Mesothelial cell of epicardium (in vitro differentiated cells): ENCODE measurements around the gene GCC1. TPM values are rescaled to one million over a fixed set of nuclear protein-coding genes. Genes with fewer than 3 reads are reported as not detected.

ENCODE experiments used
- DNase-seq, 2 experiments: peaks; one replicate each; pipeline ENCODE4 v3.0.0; 2021; ENCODE audit warnings: low spot score in 2 of 2; ENCODE audit not compliant: unreplicated experiment in 2 of 2
- H3K27ac Mint-ChIP-seq: 2 replicates; pipeline ENCODE4 v1.8.0; 2021; ENCODE audit warnings: mixed read lengths
- H3K27me3 Mint-ChIP-seq: 2 replicates; pipeline ENCODE4 v1.8.0; 2021; ENCODE audit warnings: low read depth, mixed read lengths
- H3K36me3 Mint-ChIP-seq: 2 replicates; pipeline ENCODE4 v1.8.0; 2021; ENCODE audit warnings: mixed read lengths
- H3K4me1 Mint-ChIP-seq: 2 replicates; pipeline ENCODE4 v1.8.0; 2021; ENCODE audit warnings: mixed read lengths
- H3K4me3 Mint-ChIP-seq: 2 replicates; pipeline ENCODE4 v1.8.0; 2021; ENCODE audit warnings: mild to moderate bottlenecking, moderate library complexity, mixed read lengths
- H3K9me3 Mint-ChIP-seq: 2 replicates; pipeline ENCODE4 v1.8.0; 2021; ENCODE audit warnings: mixed read lengths
- CTCF ChIP-seq: fragments of 200-600 bp; sonication (generic); IDR thresholded peaks from one replicate; pipeline ENCODE4 v1.5.0; 2021; ENCODE audit warnings: antibody characterized with exemption; ENCODE audit not compliant: unreplicated experiment
- total RNA-seq: library from RNA; stranded (reverse); gene quantifications from 3 replicates; pipeline ENCODE4 v1.2.1, GENCODE V29; 2021

GCC1 gene
- total RNA-seq, 1 donor from 2014 or later: 17.5 TPM

- TF ChIP-seq CTCF: no peak
- no peak overlapping the region for H3K4me3 Mint-ChIP-seq
- H3K4me1 Mint-ChIP-seq: peaks cover 6% of the 10 kb centered on the region
- no peak for DNase-seq
- H3K9me3 Mint-ChIP-seq: no peaks in the 10 kb centered on the region
- H3K27ac Mint-ChIP-seq: no peak overlapping the region
- H3K36me3 Mint-ChIP-seq: peaks cover 19% of the 10 kb centered on the region
- H3K27me3 Mint-ChIP-seq: peaks cover 16% of the 10 kb centered on the region
Observed at GRCh38 chr7:127594490-127594889, 9.1 kb upstream of the GCC1 start.

GRCh38 chr7:127592550-127592949 lies 7.2 kb upstream of the GCC1 start:
- no peaks in the 10 kb centered on the region for H3K9me3 Mint-ChIP-seq
- no peak for TF ChIP-seq CTCF
- H3K27me3 Mint-ChIP-seq: peaks cover 10% of the 10 kb centered on the region
- no peak for DNase-seq
- H3K4me1 Mint-ChIP-seq: peaks cover 10% of the 10 kb centered on the region
- H3K4me3 Mint-ChIP-seq: no peak overlapping the region
- no peak overlapping the region for H3K27ac Mint-ChIP-seq
- H3K36me3 Mint-ChIP-seq: peaks cover 19% of the 10 kb centered on the region

- Mint-ChIP-seq H3K27ac (no peak overlapping the region), H3K27me3 (peaks cover 6% of the 10 kb centered on the region), H3K4me3 (no peak overlapping the region), H3K4me1 (peaks cover 16% of the 10 kb centered on the region), H3K36me3 (peaks cover 19% of the 10 kb centered on the region), H3K9me3 (no peaks in the 10 kb centered on the region)
- no peak for TF ChIP-seq CTCF
- DNase-seq: peak in 1 of 2 experiments; percentile 19
Observed at GRCh38 chr7:127591591-127591990, 6.2 kb upstream of the GCC1 start.

GRCh38 chr7:127591189-127591588 lies 5.8 kb upstream of the GCC1 start:
- peaks cover 6% of the 10 kb centered on the region for H3K27me3 Mint-ChIP-seq
- peaks cover 16% of the 10 kb centered on the region for H3K4me1 Mint-ChIP-seq
- DNase-seq: no peak
- H3K9me3 Mint-ChIP-seq: no peaks in the 10 kb centered on the region
- H3K27ac Mint-ChIP-seq: no peak overlapping the region
- H3K4me3 Mint-ChIP-seq: no peak overlapping the region
- peaks cover 19% of the 10 kb centered on the region for H3K36me3 Mint-ChIP-seq
- TF ChIP-seq CTCF: no peak

GRCh38 chr7:127589896-127590295 lies 4.5 kb upstream of the GCC1 start:
- Mint-ChIP-seq H3K4me1 (peaks cover 22% of the 10 kb centered on the region), H3K4me3 (peak overlapping the region; percentile 99), H3K27ac (no peak overlapping the region), H3K27me3 (peaks cover 2% of the 10 kb centered on the region), H3K36me3 (peaks cover 19% of the 10 kb centered on the region), H3K9me3 (no peaks in the 10 kb centered on the region)
- no peak for DNase-seq
- no peak for TF ChIP-seq CTCF
